Stimulated activated CD4-positive, alpha-beta T cell treated with anti-CD3 and anti-CD28 coated beads, TNF-alpha, amount 100 ng/mL, for 48 hours (primary cell): ENCODE data around the gene HOXC9.

Source experiments
- DNase-seq, 3 donors: peaks; one replicate each; pipeline ENCODE4 v3.0.0-alpha.2; 2020; ENCODE audit warnings: low read depth in 3 of 3

HOXC9 gene

DNA sequence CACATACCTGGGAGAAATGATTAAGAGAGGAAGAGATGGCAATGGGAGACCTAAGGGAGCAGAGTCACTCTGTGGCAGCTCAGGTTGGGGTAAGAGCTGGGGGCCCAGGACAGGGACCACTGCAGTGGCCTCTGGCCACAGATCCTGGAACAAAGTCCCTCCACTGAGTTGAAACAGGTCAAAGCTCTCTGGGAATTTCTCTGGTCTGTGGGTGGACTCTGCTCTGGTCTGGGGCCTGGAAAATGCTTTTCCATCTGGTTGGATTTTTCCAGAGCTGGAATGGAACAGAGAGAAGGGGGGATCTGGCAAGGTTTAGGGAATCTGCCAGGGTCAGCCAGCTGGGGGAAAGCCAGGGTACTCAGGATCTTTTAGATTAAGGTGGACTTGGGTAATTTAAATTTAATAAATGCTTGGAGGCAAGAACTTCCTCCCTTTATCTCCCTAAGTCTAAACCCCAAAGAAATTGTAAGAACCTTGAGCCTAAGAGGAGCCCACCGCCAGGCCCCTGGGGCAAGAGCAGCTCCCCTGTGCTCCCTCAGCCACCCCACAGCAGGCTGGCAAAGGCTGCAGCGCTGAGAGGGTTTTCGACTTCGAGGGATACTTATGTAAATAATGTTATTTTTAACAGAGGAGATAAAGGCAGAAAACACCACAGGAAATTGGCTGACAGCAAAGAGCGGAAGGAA is 11.3 kb upstream of the HOXC9 start:
- no peak for DNase-seq

DNA sequence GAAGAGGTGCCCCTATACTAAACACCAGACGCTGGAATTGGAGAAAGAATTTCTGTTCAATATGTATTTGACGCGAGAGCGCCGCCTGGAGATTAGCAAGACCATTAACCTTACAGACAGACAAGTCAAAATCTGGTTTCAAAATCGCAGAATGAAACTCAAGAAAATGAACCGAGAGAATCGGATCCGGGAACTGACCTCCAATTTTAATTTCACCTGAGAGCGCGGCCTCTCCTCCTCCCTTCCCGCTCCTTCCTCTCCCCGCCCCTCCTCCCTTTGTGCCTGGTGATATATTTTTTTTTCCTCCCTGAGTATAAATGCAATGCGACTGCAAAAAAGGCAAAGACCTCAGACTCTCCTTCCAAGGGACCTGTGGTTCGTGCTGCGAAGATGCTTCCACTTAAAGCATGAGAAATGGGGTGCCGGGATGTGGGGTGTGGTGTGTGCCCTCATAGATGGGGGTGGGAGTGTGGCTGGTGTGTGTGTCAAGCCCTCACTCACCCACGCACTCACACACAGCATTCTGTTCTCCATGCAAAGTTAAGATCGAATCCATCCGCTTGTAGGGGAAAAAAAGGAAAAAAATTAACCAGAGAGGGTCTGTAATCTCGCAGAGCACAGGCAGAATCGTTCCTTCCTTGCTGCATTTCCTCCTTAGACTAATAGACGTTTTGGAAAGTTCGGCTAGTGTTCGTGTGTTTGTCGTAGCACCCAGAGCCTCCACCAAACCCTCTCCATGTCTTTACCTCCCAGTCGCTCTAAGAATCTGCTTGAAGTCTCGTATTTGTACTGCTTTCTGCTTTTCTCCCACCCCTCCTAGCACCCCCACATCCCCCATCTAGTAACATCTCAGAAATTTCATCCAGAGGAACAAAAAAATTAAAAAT is 10.5 kb upstream of the HOXC9 start:
- DNase-seq, result no peak

DNA sequence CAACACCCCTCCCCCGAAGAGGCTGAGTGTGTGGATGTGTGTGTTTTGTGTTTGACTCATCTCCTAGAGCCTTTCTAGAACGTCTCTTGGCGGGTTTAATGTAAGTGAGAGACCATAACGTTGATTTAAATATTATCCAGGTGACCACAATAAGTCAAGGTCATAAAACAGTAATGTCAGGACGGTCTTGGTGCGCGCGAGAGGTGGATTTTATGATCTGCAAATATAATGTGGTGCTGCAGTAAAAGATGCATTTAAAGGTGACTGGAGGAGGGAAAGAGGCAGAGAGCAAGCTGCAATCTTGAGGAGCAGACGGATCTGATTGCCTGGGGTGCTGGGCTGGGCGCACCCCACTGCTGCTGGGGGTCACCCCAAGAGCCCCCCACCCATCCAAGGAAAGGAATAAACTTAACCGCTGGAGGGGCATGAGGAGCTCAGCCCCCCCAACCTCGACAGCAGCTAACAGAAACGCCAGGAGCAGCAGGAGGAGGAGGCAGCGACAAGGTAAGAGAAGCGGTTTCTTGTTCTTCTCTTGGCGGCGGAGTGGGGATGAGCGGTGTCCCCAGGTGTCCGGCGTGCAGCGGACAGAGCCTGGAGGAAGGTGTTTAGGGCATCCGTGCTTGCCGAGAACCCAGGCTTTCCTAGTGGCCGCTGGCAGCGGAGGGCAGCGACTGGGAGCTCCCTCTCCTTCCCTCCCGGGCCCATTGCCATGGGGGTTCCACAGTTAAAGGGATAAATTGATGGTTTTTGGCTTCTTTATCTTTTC is 9.5 kb upstream of the HOXC9 start:
- DNase-seq, result no peak

DNA sequence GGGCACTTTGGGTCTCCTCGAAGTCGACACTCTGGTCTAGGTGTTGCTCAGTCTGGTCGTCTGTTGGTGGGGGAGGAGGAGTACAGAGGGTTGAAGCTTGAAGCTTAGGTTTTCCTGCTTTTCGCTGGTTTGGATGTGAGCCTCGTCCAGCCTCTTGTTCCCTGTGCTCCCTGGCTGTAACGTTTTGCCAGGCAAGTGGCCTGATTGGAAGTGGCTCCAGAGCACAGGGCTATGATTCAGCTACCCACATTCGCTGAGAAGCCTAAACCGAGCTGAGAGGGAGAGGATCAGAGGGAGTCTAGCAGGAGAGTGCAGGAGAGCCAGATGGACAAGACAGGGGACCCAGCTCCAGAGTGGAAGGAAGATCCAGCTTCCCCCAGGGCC is 8.9 kb upstream of the HOXC9 start:
- no peak for DNase-seq

DNA sequence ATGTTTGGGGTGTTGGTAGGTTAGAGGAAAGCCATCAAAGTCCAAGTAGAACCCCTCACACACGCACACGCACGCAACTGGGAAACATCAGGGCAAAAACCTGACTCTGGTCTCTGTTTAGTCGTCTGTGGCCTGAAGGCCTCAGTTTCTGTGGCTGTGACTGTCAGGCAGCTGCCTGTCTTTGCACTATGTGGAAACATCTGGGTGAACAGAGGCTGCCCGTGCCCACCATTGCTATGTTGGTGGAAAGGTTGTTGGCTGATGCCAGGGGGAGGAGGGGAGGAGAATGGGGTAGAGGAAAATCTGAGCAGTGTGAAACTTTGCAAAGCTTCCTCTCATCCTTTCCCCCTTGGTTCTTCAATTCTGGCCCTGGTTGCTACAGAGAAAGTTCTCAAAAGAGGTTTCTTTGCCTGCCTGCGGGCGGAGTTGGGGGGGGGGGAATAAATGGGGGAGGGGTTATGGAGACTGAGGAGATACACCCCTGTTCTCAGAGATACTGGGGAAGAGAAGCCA is 7.5 kb upstream of the HOXC9 start:
- DNase-seq, result no peak

DNA sequence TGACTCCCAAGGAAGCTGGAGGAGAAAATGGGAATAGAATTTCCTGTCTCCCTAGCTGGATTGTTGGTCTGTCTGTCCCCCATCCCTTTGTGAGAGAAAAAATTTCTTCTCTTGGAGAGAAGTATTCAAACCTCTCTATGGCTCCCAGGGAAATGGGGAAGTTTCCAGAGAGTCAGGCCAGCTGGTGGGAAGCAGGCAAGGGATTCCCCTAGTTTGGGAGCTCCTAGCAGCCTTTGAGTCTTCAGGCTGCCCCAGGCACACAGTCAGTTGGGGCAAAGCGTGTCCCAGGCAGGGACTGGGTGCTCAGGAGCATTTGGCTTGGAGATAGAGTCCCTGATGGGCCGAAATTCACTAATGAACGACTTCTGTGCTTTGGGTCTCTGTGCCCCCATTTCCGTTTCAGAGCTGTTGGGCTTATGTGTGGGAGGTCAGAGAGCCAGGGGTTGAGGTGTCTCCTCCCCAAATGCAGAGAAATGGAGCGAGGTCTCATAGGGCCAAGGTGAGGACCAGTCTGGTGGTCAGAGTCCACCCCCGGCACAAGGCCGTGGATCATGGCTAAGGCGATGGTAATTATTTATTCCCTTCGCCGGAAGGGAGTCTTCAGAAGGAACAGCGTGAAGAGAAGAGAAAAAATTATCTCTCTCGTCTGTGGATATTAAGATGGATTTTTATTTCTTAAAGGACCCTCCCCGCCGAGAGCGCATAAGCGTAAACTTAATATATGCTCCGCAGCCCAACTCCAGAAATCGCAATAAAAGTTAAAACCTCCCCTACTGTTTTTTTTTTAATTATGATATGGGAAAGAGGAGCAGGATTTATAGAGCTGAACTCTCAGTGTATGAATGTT is 6.6 kb upstream of the HOXC9 start:
- DNase-seq, result no peak

DNA sequence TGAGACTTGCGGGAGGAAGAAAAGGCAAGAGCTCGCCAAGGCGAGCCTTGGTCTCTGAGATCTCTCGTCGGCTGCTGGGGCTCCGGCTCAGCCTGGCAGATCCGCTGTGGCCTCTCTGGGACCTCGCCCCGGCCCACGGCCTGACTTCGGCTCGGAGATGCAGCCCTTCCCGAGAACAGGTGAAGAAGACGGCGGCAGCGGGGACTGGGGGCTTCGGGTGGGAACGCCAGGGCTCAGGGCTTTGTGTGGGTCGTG is 6.0 kb upstream of the HOXC9 start:
- DNase-seq, result no peak

DNA sequence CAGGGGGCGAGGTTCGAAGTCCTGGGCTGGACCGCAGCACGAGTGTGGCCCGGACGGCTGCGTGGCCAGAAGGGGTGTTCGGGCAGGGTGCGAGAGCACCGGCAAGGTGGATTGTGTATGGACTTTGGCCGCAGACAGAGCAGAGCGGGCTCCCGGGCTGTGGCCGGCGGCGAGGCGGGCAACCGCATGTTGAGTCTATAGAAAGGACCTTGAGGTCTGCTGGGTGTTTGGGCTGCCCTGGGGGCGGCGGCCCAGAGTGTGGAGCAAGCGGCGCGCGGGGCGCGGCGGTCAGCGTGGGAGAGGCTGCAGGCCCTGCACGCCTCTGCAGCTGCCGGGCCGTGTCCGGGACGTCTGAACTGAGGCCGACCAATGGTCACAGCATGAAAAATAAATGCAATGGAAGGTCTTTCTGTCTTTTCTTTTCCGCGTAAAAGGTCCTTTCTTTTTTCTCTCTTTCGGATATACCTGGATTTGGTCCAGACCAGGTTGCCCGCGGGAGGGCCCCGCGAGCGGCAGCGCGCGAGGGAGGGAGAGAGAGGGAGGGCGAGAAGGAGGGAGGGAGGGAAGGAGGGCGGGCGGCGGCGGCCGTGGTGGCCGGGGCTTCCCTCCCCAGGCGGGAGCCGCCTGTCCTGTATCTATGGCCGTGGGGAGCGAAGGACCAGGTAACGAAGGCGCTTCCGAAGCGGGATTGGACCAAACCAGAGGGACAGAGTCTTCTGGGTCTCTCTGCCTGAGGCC is 5.5 kb upstream of the HOXC9 start:
- DNase-seq, result no peak

DNA sequence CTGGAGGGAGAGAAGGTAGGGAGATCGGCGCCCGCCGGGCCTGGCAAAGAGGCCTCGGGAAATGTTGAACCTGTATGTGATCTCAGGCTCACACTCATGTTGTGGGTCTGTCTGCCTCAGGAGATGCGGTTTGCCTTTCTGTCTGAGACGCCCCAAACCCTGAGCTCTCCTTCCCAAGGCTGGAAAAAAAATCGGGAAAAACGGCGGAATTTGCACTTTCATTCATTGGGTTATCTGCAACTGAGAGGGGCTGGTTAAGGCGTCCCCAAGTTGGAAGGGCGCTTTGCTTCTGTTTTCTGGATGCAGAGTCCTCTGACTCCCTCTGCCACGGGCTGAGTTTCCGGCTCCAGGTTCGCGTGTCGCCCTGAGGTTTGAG is 5.0 kb upstream of the HOXC9 start:
- DNase-seq, result no peak

DNA sequence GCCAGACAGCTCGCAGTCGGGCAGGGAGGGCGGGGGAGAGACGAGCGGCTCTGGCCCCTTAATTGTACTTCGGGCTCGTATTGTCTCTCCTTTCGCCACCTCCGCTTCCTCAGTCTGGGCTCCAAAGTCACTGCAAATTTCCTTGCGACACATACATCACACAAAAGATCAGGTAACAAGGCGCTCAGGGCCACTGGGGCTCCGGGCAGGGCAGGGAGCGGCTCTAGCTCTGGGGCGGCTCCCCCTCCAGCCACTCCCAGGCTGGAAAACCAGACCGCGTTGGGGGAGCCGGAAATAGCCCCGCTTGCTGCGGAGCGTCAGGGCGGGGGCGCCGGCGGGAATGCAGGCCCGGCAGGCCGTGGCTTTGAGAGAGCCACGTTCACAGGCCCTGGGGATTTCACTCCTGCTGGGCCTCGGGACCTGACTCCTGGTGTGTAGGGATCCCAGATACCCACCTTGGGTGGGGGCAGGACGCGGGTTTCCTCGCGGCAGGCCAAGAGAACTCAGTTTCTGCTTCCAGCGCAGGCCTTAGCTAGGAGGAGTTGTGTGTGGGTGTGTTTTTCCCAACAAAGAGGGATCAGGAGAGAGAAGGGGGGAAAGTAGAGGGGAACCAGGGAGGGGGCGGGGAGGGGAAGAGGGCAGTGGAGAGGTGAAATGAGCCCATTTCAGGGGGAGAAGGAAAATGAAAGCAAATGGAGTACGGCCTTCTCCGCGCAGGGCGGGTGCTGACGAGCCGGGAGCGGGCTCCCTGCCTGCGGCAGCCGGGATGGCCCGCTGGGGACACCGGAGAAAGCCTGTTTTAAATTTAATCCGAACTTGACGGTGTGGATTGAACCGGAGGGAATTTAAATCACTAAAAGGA is 4.4 kb upstream of the HOXC9 start:
- no peak for DNase-seq

DNA sequence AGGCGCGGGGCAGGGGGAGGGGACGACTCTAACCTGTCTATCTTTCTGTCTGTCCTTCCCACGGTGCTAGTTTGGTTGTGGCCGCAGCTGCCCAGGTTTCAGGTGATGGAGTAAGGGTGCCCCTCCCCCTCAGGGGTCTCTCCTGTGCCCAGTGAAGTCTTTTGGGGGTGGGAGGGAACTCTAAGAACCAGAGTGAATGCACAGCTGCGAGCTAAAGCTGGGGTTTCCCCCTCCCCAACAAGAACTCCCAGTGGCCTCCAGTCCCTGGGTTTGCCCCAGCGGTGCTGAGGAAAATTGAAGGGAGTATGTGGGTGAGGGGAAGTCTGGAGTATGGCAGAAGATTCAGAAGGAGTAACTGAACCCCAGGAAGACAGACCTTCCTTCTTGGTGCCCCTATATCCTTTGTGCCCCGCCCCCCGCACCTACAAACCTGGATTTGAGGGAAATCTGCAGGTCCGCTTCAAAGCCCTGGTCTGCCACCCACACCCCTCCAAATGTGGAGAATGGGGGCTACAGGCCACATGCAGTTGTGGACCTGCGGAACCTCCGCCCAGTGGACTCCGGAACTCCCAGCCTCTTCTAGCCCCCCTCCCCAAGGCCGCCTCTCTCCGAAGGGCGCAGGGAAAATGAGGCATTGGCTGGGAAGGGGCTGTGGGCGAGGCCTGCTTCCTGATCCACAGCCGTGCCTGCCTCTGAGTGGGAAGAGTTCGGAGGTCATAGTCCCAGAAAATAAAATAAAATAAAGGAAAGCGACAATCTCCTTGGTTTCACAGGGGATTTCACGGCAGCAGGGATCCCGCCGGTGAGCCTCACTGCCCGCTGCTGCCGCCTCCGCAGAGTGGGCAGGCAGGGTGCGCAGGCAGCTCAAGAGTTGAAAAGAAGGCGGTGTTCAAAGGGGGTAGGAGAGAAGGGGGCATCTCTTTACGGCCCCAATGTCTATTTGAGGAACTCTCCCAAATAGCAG is 3.4 kb upstream of the HOXC9 start:
- no peak for DNase-seq

DNA sequence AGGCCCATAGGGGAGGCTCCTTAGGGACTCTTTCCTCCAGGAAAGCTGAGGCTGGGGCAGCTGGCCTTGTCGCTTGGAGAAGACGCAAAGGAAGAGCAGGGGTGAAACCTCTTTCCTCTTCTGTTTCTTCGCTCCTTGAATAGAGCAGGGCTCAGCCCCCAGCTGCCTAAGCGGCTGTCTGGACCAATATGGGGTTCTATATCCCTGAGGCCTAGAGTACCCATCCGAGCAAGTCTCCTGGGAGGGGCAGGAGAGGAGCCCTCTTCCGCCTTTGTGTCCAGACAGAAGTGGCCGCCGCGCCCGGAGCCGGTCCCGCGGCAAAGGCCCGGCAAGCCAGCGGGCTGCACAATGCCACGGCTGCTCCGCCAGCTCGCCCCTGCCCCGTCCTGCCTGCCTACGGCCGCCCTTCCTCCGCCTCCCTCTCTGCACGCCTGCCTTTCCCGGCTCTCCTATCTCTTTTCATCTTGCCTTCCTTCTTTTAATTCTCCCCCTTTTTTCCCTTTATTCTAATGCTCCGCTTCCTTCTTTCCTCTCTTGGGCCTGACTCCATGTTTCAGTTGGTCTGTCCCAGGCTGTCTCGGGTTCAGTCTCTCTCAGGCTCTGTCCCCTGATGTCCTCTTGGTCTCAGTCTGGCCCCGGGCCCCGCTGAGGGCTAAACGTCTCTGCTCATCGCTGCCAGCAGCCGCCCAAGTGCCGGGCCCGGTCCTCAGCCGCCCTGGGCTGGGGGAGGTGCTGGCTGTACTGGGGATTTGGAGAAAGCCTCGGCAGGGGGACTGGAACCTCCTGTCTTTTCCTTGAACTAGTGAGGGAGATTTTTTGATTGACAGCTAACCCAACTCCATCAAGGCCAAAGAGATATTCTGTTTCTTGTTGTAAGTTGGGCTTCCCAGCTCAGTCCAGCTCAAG is 2.5 kb upstream of the HOXC9 start:
- no peak for DNase-seq

DNA sequence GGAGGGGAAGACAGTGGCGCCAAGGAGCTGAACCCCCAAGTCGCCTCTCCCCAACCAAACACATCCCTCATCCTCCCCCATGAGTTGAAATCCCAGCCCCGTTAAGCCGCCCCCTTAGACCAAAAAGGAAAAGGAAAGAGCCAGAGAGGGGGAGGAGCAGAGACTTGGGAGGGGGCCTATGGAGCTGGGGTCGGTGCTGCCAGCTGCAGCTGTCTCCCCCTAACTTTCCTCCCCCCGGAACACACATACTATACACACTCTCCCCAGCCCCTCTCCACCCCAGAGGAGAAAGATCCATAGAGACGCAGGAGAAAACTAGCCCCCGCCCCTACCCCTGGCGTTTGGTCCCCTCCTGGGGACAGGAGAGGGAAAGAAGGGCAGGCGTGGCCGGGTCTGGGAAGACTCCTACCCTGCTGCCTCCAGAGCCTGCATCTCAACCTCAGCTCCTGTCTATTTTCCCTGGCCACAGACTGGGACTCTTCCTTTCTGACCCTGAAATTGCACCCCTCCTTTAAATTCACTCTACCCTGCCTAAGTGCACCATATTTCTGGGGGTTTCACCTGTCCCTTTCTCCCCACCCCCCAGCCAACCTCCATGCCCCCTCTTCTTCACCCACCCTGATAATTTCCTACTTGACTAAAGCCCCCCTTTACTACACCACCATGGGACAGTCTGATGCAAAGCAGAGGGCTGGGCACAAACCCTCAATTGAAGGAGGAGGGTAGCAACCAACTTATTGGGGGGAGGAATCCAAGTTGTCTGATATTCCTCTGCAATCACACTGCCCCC is 1.7 kb upstream of the HOXC9 start:
- no peak for DNase-seq

DNA sequence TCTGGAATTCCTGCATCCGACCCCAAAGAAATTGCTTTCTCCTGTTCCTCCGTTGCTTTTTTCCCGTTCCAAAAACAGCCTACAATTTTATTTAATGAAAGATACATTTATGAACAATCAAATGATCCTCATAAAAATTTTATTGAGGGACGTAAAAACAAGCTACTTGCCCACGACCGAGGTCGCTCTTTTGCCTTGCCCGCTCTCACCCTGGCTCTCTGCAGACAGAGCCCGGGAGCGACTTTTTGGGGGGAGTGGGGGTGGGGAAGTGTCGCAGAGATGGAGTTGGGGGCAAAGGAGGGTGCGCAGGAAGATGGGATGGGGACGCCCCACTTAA is 1.1 kb upstream of the HOXC9 start:
- no peak for DNase-seq

DNA sequence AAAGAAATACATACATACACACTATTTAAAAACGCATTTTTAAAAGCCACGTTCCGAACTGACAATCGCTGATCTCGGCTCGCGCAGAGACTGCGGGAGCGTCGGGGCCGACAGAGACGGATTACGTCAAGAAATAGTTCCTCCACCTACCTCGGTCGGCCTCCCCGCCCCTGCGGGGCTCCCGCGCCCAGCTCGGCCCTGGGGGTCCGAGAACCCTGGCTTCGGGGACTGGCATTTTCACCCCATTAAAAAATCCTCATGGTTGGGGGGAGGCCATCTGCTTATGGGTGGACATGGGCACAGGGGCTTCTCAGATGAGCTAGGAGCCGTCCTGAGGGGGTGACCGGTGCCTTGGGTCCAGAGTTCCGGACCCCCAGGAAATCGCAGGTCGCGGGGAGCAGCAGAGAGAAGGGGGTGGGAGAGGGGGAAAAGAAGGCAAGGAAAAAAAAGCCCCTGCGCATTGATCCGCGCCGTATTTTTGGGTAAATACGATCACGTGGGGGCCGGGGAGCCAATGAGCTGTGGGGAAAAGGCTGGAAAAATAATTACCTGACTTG is 324 bp upstream of the HOXC9 start:
- DNase-seq, result no peak

DNA sequence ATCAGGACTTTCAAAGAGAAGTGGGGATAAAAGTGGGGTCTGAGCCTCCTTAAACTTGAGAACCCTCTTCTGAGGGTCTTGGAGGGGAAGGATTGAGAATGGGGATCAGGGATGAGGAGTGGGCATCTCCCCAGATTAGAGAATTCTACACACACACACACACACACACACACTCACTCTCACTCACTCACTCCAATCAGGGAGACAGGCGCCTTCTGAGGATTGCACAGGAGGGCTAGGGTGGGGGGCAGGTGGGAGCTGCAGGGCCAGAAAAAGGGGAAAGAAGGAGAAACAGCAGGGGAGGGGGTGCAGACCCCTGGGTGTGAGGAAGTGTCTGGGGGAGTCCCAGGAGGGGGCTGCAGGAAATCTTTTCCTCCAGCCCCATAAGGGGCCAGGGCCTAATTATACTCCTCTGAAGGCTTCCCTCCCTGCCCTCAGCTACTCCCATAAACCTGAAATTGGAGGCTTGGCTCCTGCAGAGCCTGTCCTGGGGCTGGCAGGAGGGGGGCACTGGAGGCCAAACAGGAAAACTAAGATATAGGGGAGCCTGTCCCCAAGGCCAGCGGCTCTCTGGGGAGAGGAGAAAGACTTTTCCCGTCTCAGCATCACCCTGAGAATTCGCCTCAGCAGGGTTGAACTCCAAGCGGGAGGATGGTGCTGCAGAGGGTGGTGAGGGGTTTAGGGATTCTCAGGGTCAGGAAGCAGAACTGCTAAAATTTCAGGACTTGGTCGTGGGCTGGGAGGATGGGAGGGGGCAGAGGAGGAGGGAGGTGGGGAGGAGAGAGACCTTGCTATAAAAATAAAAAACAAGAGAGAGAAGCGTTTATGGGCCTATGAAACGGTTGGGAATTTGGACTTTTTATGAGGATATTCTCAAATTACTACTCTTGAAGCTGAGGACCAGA is 1.6 kb downstream of the HOXC9 start:
- DNase-seq, result no peak
